ENCODE data around the gene PRKAG1.

Gene PRKAG1

GRCh38 chr12:49027846-49028555 lies 9.4 kb upstream of the PRKAG1 start:
- Histone ChIP-seq H3K4me3 (ENCODE audit: low read depth in 1 of 2, low read length in 1 of 2) (no peak overlapping the region), H3K36me3 (peaks cover 100% of the 10 kb centered on the region), H3K9me3 (no peaks in the 10 kb centered on the region), H3K27me3 (no peaks in the 10 kb centered on the region), H3K27ac (peak overlapping the region; percentile 73), H3K4me1 (ENCODE audit: control insufficient read depth in 1 of 2, insufficient read depth in 1 of 2, low read depth in 1 of 2, low read length in 1 of 2) (peaks cover 21 to 24% of the 10 kb centered on the region in 2 experiments)
- no peak for TF ChIP-seq CTCF (IDR thresholded peaks at IDR 0.05)

GRCh38 chr12:49026678-49027480 lies 8.3 kb upstream of the PRKAG1 start:
- peaks cover 100% of the 10 kb centered on the region for H3K36me3 ChIP-seq
- no peak for TF ChIP-seq CTCF (IDR thresholded peaks at IDR 0.05)
- no peaks in the 10 kb centered on the region for H3K9me3 ChIP-seq
- peak overlapping the region; percentile 13 for H3K27ac ChIP-seq
- no peaks in the 10 kb centered on the region for H3K27me3 ChIP-seq
- peaks cover 21 to 24% of the 10 kb centered on the region in 2 experiments for H3K4me1 ChIP-seq (ENCODE audit: control insufficient read depth in 1 of 2, insufficient read depth in 1 of 2, low read depth in 1 of 2, low read length in 1 of 2)
- H3K4me3 ChIP-seq (ENCODE audit: low read depth in 1 of 2, low read length in 1 of 2) = no peak overlapping the region

- H3K4me3 ChIP-seq (ENCODE audit: low read depth in 1 of 2, low read length in 1 of 2) = no peak overlapping the region
- no peaks in the 10 kb centered on the region for H3K9me3 ChIP-seq
- peaks cover 100% of the 10 kb centered on the region for H3K36me3 ChIP-seq
- TF ChIP-seq CTCF (IDR thresholded peaks at IDR 0.05) = no peak
- no peaks in the 10 kb centered on the region for H3K27me3 ChIP-seq
- H3K27ac ChIP-seq = no peak overlapping the region
- H3K4me1 ChIP-seq (ENCODE audit: control insufficient read depth in 1 of 2, insufficient read depth in 1 of 2, low read depth in 1 of 2, low read length in 1 of 2) = peaks cover 21 to 24% of the 10 kb centered on the region in 2 experiments
These were observed 7.5 kb upstream of the PRKAG1 start for GRCh38 chr12:49026101-49026500.

- no peak overlapping the region for H3K27ac ChIP-seq
- no peak overlapping the region for H3K4me3 ChIP-seq (ENCODE audit: low read depth in 1 of 2, low read length in 1 of 2)
- TF ChIP-seq CTCF (IDR thresholded peaks at IDR 0.05) = no peak
- H3K4me1 ChIP-seq (ENCODE audit: control insufficient read depth in 1 of 2, insufficient read depth in 1 of 2, low read depth in 1 of 2, low read length in 1 of 2) = peaks cover 21 to 25% of the 10 kb centered on the region in 2 experiments
- H3K27me3 ChIP-seq = no peaks in the 10 kb centered on the region
- H3K9me3 ChIP-seq = no peaks in the 10 kb centered on the region
- peaks cover 100% of the 10 kb centered on the region for H3K36me3 ChIP-seq
These were observed 6.9 kb upstream of the PRKAG1 start for GRCh38 chr12:49025463-49025862.

- Histone ChIP-seq H3K4me1 (ENCODE audit: control insufficient read depth in 1 of 2, insufficient read depth in 1 of 2, low read depth in 1 of 2, low read length in 1 of 2) (peaks cover 23 to 29% of the 10 kb centered on the region in 2 experiments), H3K36me3 (peaks cover 96% of the 10 kb centered on the region), H3K27me3 (no peaks in the 10 kb centered on the region), H3K4me3 (ENCODE audit: low read depth in 1 of 2, low read length in 1 of 2) (no peak overlapping the region), H3K9me3 (no peaks in the 10 kb centered on the region), H3K27ac (no peak overlapping the region)
- TF ChIP-seq CTCF (IDR thresholded peaks at IDR 0.05) = no peak
These were observed 6.0 kb upstream of the PRKAG1 start for GRCh38 chr12:49024543-49024942.

All from neutrophil (primary cell).